COLO829 (cell line): ENCODE results near the gene MROH9.
A peak's percentile ranks its signal among the peaks of the same experiment; 100 is the strongest.
"Not testable (repeated sequence)": the region's sequence is repeated elsewhere in the genome, so short reads cannot be mapped to it uniquely, and the experiment has no call there.

ENCODE experiments used
- DNase-seq: peaks from one replicate; pipeline ENCODE4 v3.0.0; 2012; ENCODE audit warnings: low spot score

MROH9 gene, protein sequence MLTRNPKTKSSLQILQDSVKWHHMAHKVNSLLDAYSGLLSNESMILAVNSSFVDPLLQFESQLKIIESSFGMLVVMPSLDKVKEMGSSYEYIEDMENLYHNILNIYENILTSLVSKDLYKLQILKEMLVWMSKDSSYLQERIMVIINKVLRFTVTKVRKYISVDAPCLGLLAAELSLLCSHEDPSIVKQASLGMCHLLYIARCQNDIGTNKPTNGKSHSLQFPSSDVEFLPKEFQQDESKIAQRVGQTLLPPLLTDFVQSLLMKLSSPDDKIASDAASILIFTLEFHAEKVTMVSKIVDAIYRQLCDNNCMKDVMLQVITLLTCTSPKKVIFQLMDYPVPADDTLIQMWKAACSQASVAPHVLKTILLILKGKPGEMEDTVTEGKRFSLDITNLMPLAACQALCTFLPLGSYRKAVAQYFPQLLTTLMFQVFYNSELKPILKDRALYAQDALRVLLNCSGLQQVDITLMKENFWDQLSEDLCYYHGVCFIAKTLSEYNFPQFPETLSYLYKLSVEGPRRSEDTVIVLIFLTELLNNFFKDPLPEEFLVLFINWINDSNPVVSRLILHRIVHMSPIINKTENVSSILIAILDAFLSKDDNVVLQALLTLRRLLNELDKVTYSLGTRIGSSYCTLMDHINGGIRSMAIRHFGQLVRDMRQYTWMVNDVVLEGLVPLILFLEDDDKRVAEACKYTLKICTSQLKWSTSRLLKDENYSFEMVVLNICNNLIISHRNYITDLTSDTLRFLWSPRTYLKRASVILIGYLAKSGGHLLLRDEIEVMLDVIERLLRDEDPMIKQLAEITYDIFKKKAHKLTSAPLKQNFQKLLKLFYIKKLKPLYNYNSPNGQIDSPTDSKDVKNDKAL

DNA sequence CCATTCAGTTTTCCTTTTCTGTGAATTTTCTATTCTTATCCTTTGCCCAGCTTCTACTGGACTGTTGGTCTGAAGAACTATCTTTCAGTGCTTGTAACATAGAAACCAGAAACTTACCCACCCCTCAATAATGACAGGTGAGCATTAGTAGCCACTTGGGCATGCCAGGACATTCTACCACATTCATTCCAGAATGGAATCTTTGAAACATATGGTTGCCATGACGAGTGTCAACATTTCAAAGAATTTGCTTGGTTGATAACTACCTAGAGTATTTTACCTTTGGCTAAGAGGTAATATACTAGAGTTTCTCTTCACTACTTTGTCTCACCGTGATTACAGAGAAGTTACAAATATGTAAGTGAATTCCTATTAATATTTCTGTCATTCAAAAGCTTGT, at the start of gene MROH9:
TSS of gene MROH9 (plus strand) at position 304 of the 400 bp plus-strand sequence. CDS start 10,023 bp downstream, outside the sequence.
- no peak for DNase-seq

- no peak for DNase-seq
Observed at GRCh38 chr1:170885551-170885950, 49.8 kb upstream of the MROH9 start.

DNA sequence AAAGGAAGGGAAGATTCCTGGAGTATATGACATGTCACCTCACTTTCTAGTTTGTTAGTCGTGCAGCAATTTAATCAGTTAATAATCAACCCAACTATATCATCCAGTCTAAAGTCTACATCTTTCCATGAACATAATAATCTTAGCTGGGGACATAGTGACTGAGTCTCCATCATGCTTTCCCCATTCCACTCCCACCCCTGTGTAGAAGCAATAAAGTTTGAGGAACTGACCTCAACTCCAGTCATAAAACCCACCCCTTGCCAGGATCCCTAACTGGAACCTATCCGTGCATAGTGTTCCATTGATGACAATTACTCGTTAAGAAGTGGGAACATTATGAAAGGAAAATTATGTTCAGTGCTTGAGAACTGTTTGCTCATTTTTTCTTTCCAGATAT, 48.9 kb upstream of the MROH9 start:
- DNase-seq = no peak

DNA sequence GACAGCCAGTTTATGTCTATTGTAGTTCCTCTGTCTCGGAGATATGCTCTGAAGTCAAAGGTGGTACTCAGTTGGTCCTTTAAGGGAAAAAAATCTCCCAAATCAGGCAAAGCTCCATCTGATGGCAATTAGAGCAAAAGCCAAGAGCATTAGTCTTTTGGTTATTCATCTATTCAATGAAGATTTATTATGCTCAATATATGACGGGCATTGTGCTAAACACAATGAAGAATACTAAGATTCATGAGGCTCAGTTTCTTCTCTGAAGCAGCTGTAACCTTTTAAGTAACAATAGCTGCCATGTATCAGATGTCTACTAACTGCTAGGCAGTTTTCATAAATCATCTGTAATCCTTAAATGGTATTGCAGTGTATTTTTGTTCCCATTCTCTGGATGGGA, 47.6 kb upstream of the MROH9 start:
- DNase-seq = no peak

DNA sequence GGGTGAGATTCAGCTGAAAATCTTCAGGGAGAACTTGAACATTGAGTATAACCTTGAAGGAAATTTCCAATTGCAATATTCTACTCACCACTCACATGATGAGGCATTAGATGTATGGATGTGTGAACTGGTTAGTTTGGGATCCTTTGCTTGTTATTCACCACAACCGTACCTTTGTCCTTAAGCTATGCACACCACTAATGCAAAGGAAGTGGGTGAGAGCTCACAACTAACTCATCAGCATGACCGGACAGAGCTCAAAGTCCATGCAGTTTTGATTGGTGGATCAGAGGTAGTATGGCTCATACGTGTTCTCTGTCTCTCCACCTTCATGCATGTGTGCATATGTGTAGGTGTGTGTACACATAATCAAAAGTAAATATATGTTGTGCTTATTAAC, 43.5 kb upstream of the MROH9 start:
- no peak for DNase-seq

- DNase-seq = no peak
Observed at GRCh38 chr1:170893655-170894297, 41.6 kb upstream of the MROH9 start.

DNA sequence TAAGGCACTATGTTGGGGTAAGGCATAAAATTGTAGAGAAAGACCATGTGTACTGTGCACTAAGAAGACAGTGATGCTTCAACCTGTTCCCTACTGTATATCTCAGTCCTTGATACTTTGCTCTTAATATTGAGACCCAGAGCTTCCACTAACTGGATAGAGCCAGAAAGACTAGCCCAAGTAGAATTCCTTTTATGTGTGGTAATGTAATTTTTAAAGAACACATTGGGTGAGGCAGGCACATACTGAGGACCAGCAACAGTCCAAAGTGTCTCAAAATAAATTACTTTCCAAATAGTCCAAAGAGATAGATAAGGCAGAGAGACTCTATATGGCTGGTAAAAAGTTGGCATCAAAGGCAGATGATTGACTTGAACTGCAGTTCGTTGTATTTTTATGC, 31.4 kb upstream of the MROH9 start:
- no peak for DNase-seq

DNA sequence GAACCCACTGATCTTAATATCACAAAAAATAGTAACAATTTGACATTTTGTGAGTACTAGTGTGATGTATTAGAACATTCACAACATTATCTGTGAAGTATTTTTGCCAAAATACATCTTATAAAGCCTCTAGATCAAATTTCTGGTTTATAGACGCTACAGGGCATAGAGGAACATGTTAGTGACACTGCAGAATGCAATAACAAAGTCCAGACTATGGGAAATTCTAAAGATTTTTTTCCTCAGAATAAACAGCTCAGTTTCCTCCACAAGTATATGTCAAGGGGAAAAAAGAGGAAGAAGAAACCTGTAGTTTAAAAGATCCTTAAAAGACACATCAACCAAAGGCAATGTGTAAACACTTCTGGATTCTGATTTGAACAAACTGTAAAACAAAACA, 26.4 kb upstream of the MROH9 start:
- no peak for DNase-seq

- DNase-seq = no peak
Observed at GRCh38 chr1:170910273-170910672, 25.1 kb upstream of the MROH9 start.

DNA sequence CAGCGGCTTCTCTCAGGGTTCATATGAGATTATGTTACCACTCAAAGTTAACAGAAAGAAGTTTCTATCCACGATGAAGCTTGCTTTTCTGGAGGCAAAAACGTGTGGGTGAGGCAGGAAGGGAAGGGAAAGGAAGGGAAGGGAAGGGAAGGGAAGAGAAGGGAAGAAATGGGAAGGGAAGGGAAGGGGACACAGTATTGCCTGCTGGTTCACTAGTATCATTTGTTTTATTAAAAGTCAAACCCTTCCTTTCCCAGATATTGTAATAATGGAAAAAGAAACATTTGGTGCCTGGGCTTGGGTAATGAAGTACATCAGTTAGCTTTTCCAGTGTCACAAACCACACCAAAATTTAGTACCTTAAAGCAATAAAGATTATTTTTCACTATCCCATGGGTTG, 18.0 kb upstream of the MROH9 start:
- DNase-seq = no peak

DNA sequence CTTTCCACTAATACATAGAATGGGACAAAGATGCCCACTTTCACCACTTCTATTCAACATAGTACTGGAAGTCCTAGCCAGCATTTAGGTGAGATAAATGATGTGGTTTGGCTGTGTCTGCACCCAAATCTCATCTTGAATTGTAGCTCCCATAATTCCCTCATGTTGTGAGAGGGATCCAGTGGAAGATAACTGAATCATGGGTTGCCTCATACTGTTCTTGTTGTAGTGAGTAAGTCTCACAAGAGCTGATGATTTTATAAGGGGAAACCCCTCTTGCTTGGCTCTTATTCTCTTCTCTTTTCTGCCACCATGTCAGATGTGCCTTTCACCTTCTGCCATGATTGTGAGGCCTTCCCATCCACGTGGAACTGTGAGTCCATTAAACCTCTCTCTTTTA, 10.7 kb upstream of the MROH9 start:
- not testable (repeated sequence) for DNase-seq

DNA sequence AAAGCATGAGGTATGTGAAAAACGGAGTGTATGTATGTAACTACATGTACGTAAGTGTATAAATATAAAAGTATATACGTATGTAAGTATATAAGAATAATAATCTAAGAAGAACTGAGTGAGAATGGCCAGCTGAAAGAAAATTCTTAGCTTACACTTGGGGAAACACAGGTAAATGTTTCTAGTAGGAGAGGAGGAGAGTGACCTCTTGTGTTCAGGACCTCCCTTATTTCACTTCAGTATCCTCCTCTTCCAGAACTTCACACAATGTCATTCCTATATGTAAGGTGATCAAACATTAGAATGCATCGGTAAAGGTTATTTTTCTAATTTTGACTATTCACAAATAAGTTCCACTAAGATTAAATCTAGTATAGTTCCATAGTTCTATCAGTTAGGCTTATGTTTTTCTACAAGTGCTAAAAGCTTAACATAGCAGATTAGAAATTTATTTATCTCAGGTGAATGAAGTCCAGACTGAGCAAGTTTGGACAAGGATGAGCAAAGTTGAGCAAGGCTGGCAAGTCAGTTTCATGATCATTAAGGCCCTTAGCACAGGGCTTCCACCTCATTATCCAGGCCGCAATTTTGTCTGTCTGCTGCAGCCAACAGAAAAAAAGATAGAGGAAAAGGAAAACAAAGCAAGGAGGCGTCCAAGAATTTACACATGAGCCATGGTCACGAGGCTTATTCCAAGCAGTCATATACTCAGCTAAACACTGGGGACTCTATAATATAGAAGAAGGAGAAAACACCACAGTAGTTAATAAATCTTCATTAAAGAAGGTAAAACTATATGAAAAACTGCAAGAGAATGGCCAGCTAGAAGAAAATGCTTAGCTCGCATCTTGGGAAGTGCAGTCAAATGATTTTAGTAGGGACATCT, 7.1 kb upstream of the MROH9 start:
- peak; percentile 70 for DNase-seq

DNA sequence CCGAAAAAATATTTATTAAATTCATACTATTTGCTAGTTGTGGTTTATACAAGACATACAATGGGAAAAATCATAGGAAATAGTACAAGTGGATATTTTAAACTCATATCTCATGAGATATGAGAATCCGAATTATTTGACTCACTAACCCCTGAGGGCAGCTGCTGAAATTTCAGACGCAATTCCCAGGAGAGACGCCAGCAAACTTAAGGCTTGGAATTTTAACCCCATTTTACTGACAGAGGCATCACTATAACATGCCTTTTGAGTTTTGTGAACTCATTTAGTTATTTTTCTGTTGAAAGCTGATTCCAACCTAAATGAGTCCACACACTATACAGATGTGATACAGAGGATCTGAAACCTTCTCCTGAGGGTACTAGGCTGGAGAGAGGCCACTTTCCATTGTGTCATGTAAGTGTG, 5.9 kb upstream of the MROH9 start:
- DNase-seq = peak; percentile 80

DNA sequence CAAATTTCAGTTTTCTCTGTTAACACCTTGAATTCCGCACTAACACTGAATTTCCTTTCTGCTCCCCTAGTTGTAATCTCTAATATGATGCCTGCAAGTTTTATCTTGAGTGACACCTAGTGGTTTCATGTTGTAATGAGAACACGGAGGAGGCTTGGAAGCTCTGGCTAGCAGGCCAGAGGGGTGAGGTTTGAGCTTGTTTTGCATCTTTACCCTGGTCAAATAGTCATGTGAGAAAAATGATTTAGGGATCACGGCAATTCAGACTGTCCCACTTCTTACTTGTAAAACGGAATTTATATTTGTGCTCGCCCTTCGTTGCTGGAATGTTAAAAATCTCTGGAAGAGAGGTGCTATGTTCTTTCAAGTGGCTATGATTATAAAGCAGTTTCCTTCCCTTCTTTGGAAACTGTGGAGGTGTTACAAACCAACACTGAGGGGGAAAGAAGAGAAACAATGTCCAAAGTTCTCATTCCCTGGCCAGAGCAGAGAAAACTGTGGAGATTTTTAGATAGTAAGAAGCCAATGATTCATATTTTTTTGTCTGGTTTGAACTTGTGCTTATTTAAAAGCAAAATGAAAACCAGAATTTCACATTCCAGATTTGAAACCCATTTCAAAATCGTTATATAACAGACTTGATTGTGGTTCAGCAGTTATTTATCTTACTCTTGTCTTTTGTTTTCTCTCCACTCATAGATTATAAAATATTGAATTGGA, 5.3 kb upstream of the MROH9 start:
- DNase-seq = peak; percentile 90

DNA sequence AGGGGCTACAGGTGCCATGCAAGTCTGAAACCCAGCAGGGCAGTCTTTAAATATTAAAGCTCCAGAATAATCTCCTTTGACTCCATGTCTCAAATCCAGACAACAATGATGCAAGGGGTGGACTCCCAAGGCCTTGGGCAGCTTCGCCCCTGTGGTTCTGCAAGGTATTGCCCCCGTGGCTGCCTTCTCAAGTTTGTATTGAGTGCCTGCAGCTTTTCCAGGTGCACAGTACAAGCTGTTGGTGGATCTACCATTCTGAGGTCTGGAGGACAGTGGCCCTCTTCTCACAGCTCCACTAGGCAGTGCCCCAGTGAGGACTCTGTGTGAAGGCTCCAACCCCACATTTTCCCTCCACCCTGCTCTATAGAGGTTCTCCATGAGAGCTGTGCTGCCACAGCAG, 3.7 kb upstream of the MROH9 start:
- no peak for DNase-seq

GRCh38 chr1:170932236-170932635, 3.1 kb upstream of the MROH9 start:
- no peak for DNase-seq

DNA sequence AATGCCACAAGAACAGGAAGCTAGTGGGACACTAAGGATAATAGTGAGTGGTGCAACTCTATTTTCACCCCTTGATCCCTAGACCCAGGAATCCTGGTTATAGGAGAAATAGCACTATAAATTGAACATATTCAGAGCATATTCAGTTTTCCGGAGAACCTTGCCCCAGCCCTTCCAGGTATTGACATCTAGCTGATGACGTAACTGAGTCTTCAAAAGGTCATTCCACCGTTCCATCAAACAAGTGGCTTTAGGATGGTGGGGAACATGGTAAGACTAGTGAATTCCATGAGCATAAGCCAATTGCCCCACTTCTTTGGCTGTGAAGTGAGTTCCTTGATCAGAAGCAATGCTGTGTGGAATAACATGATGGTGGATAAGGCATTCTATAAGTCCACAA, 2.9 kb downstream of the MROH9 start:
- DNase-seq = no peak

DNA sequence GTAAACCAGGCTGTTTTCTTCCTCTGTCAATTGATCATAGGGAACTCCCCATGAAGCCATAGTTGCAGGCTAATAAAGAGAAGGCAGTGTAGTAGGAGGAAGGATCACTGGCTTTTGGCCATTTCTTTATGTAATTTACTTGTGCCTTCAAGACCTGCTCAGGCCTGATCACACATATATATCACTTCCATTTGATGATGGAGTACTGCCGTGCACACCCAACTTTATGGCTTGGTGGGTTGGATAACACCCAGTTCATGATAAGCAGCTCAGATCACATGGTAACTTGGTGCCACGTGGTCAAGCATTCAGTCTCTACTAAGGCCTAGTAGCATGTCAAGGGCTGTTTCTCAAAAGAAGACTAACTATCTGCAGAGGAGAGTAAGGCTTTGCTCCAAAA, 4.1 kb downstream of the MROH9 start:
- DNase-seq = no peak

- DNase-seq = not testable (repeated sequence)
Observed at GRCh38 chr1:170951744-170952143, 16.4 kb downstream of the MROH9 start.

DNA sequence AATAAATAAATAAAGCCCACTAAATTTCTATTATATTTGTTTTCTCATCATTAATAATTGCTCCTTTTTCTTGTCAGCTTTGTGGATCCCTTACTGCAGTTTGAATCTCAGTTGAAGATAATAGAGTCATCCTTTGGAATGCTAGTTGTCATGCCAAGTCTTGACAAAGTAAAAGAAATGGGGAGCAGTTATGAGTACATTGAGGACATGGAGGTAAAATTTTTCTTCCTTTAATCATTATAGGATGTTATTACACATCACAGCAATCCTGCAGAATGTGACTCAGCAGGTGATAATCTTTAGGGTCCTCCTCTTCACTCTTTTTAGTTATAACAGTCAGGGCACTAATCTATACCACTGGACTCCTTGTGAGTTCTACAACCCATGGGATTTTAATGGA, 24.1 kb downstream of the MROH9 start:
- no peak for DNase-seq

DNA sequence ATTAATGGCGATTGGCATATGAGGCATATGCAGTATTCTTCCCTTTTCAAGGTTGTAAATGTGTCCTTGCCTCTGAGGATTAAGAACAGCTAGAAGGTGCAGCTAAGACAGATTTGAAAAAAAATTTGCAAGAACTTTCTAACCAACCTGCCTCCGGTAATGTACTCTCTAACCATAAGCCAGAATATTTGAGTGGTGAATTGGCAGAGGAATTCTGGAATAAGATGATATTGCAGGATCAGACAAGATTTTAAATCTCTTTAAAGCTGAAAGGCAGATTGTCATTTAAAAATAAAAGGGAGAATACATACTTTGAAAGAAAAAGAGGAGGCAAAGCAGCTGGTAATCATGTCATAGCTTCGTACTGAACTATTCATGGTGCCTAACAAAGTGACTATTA, 29.2 kb downstream of the MROH9 start:
- DNase-seq = no peak
